Thymus (tissue), 11 donors: Measurements from ENCODE around the gene TMEM134. TPM values are rescaled to one million over a fixed set of nuclear protein-coding genes. Genes with fewer than 3 reads are reported as not detected.
"Not testable (repeated sequence)": the region's sequence is repeated elsewhere in the genome, so short reads cannot be mapped to it uniquely, and the experiment has no call there.

ENCODE experiments used
- DNase-seq, 9 donors: peaks; one replicate each; pipeline ENCODE4 v3.0.0-alpha.2; 2013; ENCODE audit warnings: low spot score in 9 of 9, low read depth in 6 of 9, missing footprints in 1 of 9
- H3K27ac ChIP-seq, 2 donors: one replicate each; pipeline ENCODE4 v1.5.1; 2013; ENCODE audit warnings: control low read depth in 1 of 2, low read depth in 1 of 2, low read length in 1 of 2, mild to moderate bottlenecking in 1 of 2, moderate library complexity in 1 of 2
- H3K27me3 ChIP-seq, 2 donors: one replicate each; pipeline ENCODE4 v1.5.1; 2013; ENCODE audit warnings: low read length in 1 of 2; ENCODE audit not compliant: control insufficient read depth in 2 of 2, insufficient read depth in 1 of 2
- H3K36me3 ChIP-seq, 2 donors: one replicate each; pipeline ENCODE4 v1.5.1; 2013; ENCODE audit warnings: low read length in 1 of 2, mild to moderate bottlenecking in 1 of 2, moderate library complexity in 1 of 2; ENCODE audit not compliant: control insufficient read depth in 2 of 2, insufficient read depth in 2 of 2
- H3K4me1 ChIP-seq, 2 donors: one replicate each; pipeline ENCODE4 v1.5.1; 2013; ENCODE audit warnings: low read length in 2 of 2; ENCODE audit not compliant: control insufficient read depth in 2 of 2, insufficient read depth in 2 of 2
- H3K4me3 ChIP-seq, 2 donors: one replicate each; pipeline ENCODE4 v1.5.1; 2013; ENCODE audit warnings: low read length in 2 of 2, control low read depth in 1 of 2, mild to moderate bottlenecking in 1 of 2
- H3K9me3 ChIP-seq, 2 donors: one replicate each; pipeline ENCODE4 v1.5.1; 2013; ENCODE audit warnings: low read length in 1 of 2, mild to moderate bottlenecking in 1 of 2; ENCODE audit not compliant: control insufficient read depth in 2 of 2, insufficient read depth in 1 of 2
- WGBS: extraction: QIAGEN DNeasy Blood & Tissue Kit; methylation state at CpG from one replicate; pipeline ENCODE4 v1.1.7; 2013; 5-methylcytosine and 5-hydroxymethylcytosine counted together
- polyA plus RNA-seq: library from polyadenylated mRNA; stranded (reverse); fragments of 200-250 nt; gene quantifications from one replicate; pipeline ENCODE4 v1.2.3, GENCODE V29; 2013
- total RNA-seq: library from RNA; stranded (reverse); fragments of 120-200 nt; gene quantifications from one replicate; pipeline ENCODE4 v1.2.4, GENCODE V29; 2013
- donor health status: healthy.

TMEM134 gene
- total and polyA plus RNA-seq, 2 donors = 17.3 to 96.3 TPM

- Histone ChIP-seq H3K4me1 (peaks cover 33 to 57% of the 10 kb centered on the region in 2 donors), H3K9me3 (peaks cover 0 to 7% of the 10 kb centered on the region in 2 donors), H3K36me3 (peaks cover 6 to 7% of the 10 kb centered on the region in 2 donors), H3K4me3 (no peak overlapping the region), H3K27me3 (no peaks in the 10 kb centered on the region), H3K27ac (peak overlapping the region; percentile 36 to 52)
- no peak for DNase-seq
- WGBS = 96% methylated on average over 5 of the region's 5 CpGs
Measured at GRCh38 chr11:67466367-67466766, 2.7 kb downstream of the TMEM134 start.

GRCh38 chr11:67465530-67465929 is 3.5 kb downstream of the TMEM134 start:
- not testable (repeated sequence) for H3K27me3 ChIP-seq, H3K9me3 ChIP-seq, H3K36me3 ChIP-seq, DNase-seq
- WGBS = 96% methylated on average over 2 of the region's 2 CpGs
- Histone ChIP-seq H3K27ac (peak overlapping the region; percentile 95 to 99), H3K4me3 (peak overlapping the region; percentile 90 to 95), H3K4me1 (peaks cover 33 to 57% of the 10 kb centered on the region in 2 donors)

GRCh38 chr11:67465189-67465510 is 3.9 kb downstream of the TMEM134 start:
- DNase-seq = no peak
- Histone ChIP-seq H3K27me3 (no peaks in the 10 kb centered on the region), H3K4me1 (peaks cover 33 to 57% of the 10 kb centered on the region in 2 donors), H3K27ac (peak overlapping the region; percentile 95 to 99), H3K4me3 (peak overlapping the region; percentile 90 to 95), H3K36me3 (peaks cover 6 to 7% of the 10 kb centered on the region in 2 donors), H3K9me3 (peaks cover 0 to 7% of the 10 kb centered on the region in 2 donors)
- 90% methylated on average over 3 of the region's 3 CpGs for WGBS

GRCh38 chr11:67464411-67465188 is 4.5 kb downstream of the TMEM134 start:
- Histone ChIP-seq H3K36me3 (peaks cover 6 to 7% of the 10 kb centered on the region in 2 donors), H3K27ac (peak overlapping the region; percentile 95 to 99), H3K9me3 (peaks cover 0 to 7% of the 10 kb centered on the region in 2 donors), H3K27me3 (no peaks in the 10 kb centered on the region), H3K4me3 (peak overlapping the region; percentile 90 to 95), H3K4me1 (peaks cover 33 to 53% of the 10 kb centered on the region in 2 donors)
- peak in 8 of 9 donors; percentile 74 to 93 (median 84) for DNase-seq
- 12% methylated on average over 56 of the region's 56 CpGs for WGBS

GRCh38 chr11:67463680-67464410 is 5.2 kb downstream of the TMEM134 start:
- H3K27ac ChIP-seq = peak overlapping the region; percentile 71 to 89
- no peak for DNase-seq
- H3K4me1 ChIP-seq = peaks cover 33 to 50% of the 10 kb centered on the region in 2 donors
- 93% methylated on average over 20 of the region's 20 CpGs for WGBS
- peak overlapping the region; percentile 90 to 95 for H3K4me3 ChIP-seq
- peaks cover 0 to 7% of the 10 kb centered on the region in 2 donors for H3K9me3 ChIP-seq
- H3K36me3 ChIP-seq = peaks cover 6 to 7% of the 10 kb centered on the region in 2 donors
- no peaks in the 10 kb centered on the region for H3K27me3 ChIP-seq

GRCh38 chr11:67463186-67463585 is 5.9 kb downstream of the TMEM134 start:
- H3K4me1 ChIP-seq = peaks cover 28 to 45% of the 10 kb centered on the region in 2 donors

GRCh38 chr11:67458266-67458665 is 10.8 kb downstream of the TMEM134 start:
- WGBS = 97% methylated on average over 19 of the region's 19 CpGs
- Histone ChIP-seq H3K27me3 (no peaks in the 10 kb centered on the region), H3K4me3 (no peak overlapping the region), H3K4me1 (no peaks in the 10 kb centered on the region), H3K36me3 (no peaks in the 10 kb centered on the region), H3K9me3 (no peaks in the 10 kb centered on the region), H3K27ac (no peak overlapping the region)
- DNase-seq = no peak

More at GRCh38 chr11:67463186-67463585, 5.9 kb downstream of the TMEM134 start:
- no peak overlapping the region for H3K27ac ChIP-seq
- peaks cover 6 to 7% of the 10 kb centered on the region in 2 donors for H3K36me3 ChIP-seq
- 96% methylated on average over 10 of the region's 10 CpGs for WGBS
- H3K27me3 ChIP-seq = no peaks in the 10 kb centered on the region
- no peak overlapping the region for H3K4me3 ChIP-seq
- no peak for DNase-seq
- peaks cover 0 to 7% of the 10 kb centered on the region in 2 donors for H3K9me3 ChIP-seq

- H3K9me3 ChIP-seq = no peaks in the 10 kb centered on the region
- 98% methylated on average over 12 of the region's 12 CpGs for WGBS
- no peaks in the 10 kb centered on the region for H3K27me3 ChIP-seq
- H3K4me1 ChIP-seq = no peaks in the 10 kb centered on the region
- H3K27ac ChIP-seq = no peak overlapping the region
- no peaks in the 10 kb centered on the region for H3K36me3 ChIP-seq
- no peak for DNase-seq
- H3K4me3 ChIP-seq = no peak overlapping the region
Measured at GRCh38 chr11:67457453-67457852, 11.6 kb downstream of the TMEM134 start.

GRCh38 chr11:67456068-67456705 is 12.9 kb downstream of the TMEM134 start:
- 97% methylated on average over 25 of the region's 25 CpGs for WGBS

More at GRCh38 chr11:67456068-67456705, 12.9 kb downstream of the TMEM134 start:
- H3K27me3 ChIP-seq = no peaks in the 10 kb centered on the region
- no peaks in the 10 kb centered on the region for H3K36me3 ChIP-seq
- no peaks in the 10 kb centered on the region for H3K9me3 ChIP-seq
- H3K4me3 ChIP-seq = no peak overlapping the region
- peaks cover 0 to 4% of the 10 kb centered on the region in 2 donors for H3K4me1 ChIP-seq
- no peak overlapping the region for H3K27ac ChIP-seq
- no peak for DNase-seq
